SH-SY5Y (cell line): ENCODE data around the gene CAVIN1.

Experiments
- GATA2 ChIP-seq: IDR thresholded peaks from 2 replicates; pipeline ENCODE4 v1.6.1; 2011; ENCODE audit warnings: mild to moderate bottlenecking, low read depth, low read length
- GATA3 ChIP-seq: IDR thresholded peaks from 2 replicates; pipeline ENCODE4 v1.6.1; 2011; ENCODE audit warnings: low read depth, mild to moderate bottlenecking, low read length, moderate library complexity

GRCh38 chr17:42359133-42359532 is 63.9 kb downstream of the CAVIN1 start:
- TF ChIP-seq GATA2, result no peak
- no peak for TF ChIP-seq GATA3
